PC-9 (cell line): ENCODE results near the gene AGBL2. TPM values are rescaled to one million over a fixed set of nuclear protein-coding genes. Genes with fewer than 3 reads are reported as not detected.
A peak's percentile ranks its signal among the peaks of the same experiment; 100 is the strongest.

Source experiments
- BruUV-seq: library from RNA; stranded (reverse); fragments of 400-500 nt; replicated peaks from 2 replicates; lab custom pipeline; 2021; lab: Mats Ljungman, UMichigan
- CTCF ChIA-PET: fragments of 300-600 bp; sonication (Branson Sonifier 250); formaldehyde crosslinking; loops from one replicate; lab custom pipeline; 2022; ENCODE audit warnings: antibody characterized with exemption; lab: Charles Lee
- POLR2A ChIA-PET: fragments of 300-600 bp; sonication (Branson Sonifier 250); formaldehyde crosslinking; loops from one replicate; lab custom pipeline; 2022; ENCODE audit warnings: antibody characterized with exemption; ENCODE audit not compliant: unreplicated experiment; lab: Charles Lee
- DNase-seq, 2 experiments: peaks; one replicate each; pipeline versions ENCODE4 v3.0.0 to v3.0.0-alpha.2; 2015 to 2022; ENCODE audit warnings: mixed read lengths in 1 of 2
- H2AFZ ChIP-seq: fragments of 200-600 bp; sonication (generic); 2 replicates; pipeline ENCODE4 v1.8.1; 2017; ENCODE audit warnings: antibody characterized with exemption
- H3F3A ChIP-seq: fragments of 200-600 bp; sonication (generic); 2 replicates; pipeline ENCODE4 v1.8.1; 2017; ENCODE audit warnings: antibody characterized with exemption, mild to moderate bottlenecking, low read depth; ENCODE audit not compliant: insufficient read depth
- H3K27ac ChIP-seq: fragments of 200-600 bp; sonication (generic); 2 replicates; pipeline ENCODE4 v1.6.1; 2016; ENCODE audit warnings: mixed run types
- H3K27me3 ChIP-seq: fragments of 200-600 bp; sonication (generic); 2 replicates; pipeline ENCODE4 v1.6.1; 2016; ENCODE audit warnings: low read depth, mixed run types; ENCODE audit not compliant: insufficient read depth
- H3K36me3 ChIP-seq: fragments of 200-600 bp; sonication (generic); 2 replicates; pipeline ENCODE4 v1.6.1; 2016; ENCODE audit warnings: low read depth, mixed run types
- H3K4me1 ChIP-seq: fragments of 200-600 bp; sonication (generic); replicated peaks from 2 replicates; pipeline ENCODE4 v1.6.1; 2016; ENCODE audit warnings: mixed run types; ENCODE audit not compliant: insufficient read depth
- H3K4me2 ChIP-seq: fragments of 200-600 bp; sonication (generic); 2 replicates; pipeline ENCODE4 v1.6.1; 2017; ENCODE audit warnings: mixed run types
- H3K4me3 ChIP-seq: fragments of 200-600 bp; sonication (generic); 2 replicates; pipeline ENCODE4 v1.6.1; 2016; ENCODE audit warnings: mixed run types
- H3K79me2 ChIP-seq: fragments of 200-600 bp; sonication (generic); 2 replicates; pipeline ENCODE4 v1.6.1; 2017; ENCODE audit warnings: low read depth, mixed run types
- H3K9me2 ChIP-seq: fragments of 200-600 bp; sonication (generic); 2 replicates; pipeline ENCODE4 v1.8.1; 2017; ENCODE audit warnings: mild to moderate bottlenecking; ENCODE audit not compliant: insufficient read depth
- H3K9me3 ChIP-seq: fragments of 200-600 bp; sonication (generic); 2 replicates; pipeline ENCODE4 v1.8.1; 2016; ENCODE audit warnings: low read depth; ENCODE audit not compliant: insufficient read depth
- H4K20me1 ChIP-seq: fragments of 200-600 bp; sonication (generic); 2 replicates; pipeline ENCODE4 v1.8.1; 2017; ENCODE audit not compliant: insufficient read depth
- CTCF ChIP-seq: fragments of 200-600 bp; sonication (generic); conservative IDR thresholded peaks from 2 replicates; pipeline ENCODE4 v1.6.1; 2017; ENCODE audit warnings: mixed run types, antibody characterized with exemption, mild to moderate bottlenecking, moderate library complexity
- EZH2 ChIP-seq: fragments of 200-600 bp; sonication (generic); IDR thresholded peaks from 2 replicates; pipeline ENCODE4 v1.8.0; 2017; ENCODE audit warnings: antibody characterized with exemption, low read depth
- intact Hi-C: fragments of 100-400 bp; cut with micrococcal nuclease; formaldehyde crosslinking; loops from one replicate; pipeline ENCODE4 v1.10.0; 2022; ENCODE audit not compliant: unreplicated experiment
- total RNA-seq: library from RNA; stranded (reverse); gene quantifications from 2 replicates; pipeline ENCODE4 v1.2.3, GENCODE V29; 2021

Gene AGBL2
- total RNA-seq, 1 experiment from 2014 or later = 13.1 TPM

GRCh38 chr11:47725442-47726117 lies 10.4 kb upstream of the AGBL2 start:
- DNase-seq = no peak
- no TSS peak for BruUV-seq
- ChIA-PET CTCF (interaction anchor here (0.6 kb wide), 1 partner anchor 70 kb away, joined by 3 read pairs; no protein-coding TSS in a partner anchor), POLR2A (no interaction called here)
- H3K9me3 ChIP-seq = no peaks in the 10 kb centered on the region
- H3K27ac ChIP-seq = no peak overlapping the region
- no peak overlapping the region for H3K4me3 ChIP-seq
- H3K4me1 ChIP-seq = no peaks in the 10 kb centered on the region
- no peaks in the 10 kb centered on the region for H3K9me2 ChIP-seq
- H3K36me3 ChIP-seq = peaks cover 64% of the 10 kb centered on the region
- H3F3A ChIP-seq = peaks cover 59% of the 10 kb centered on the region; the same call in 1 of the 2 replicates
- no peak overlapping the region for H3K4me2 ChIP-seq
- intact Hi-C loops = loop anchor here (10.0 kb wide), 1 partner anchor 89 kb away; no protein-coding TSS in a partner anchor
- no peak overlapping the region for H2AFZ ChIP-seq
- H4K20me1 ChIP-seq = peaks cover 40% of the 10 kb centered on the region
- H3K79me2 ChIP-seq = peaks cover 3% of the 10 kb centered on the region; the same call in 1 of the 2 replicates
- TF ChIP-seq CTCF (no peak), EZH2 (no peak)
- H3K27me3 ChIP-seq = no peaks in the 10 kb centered on the region

- peaks cover 71% of the 10 kb centered on the region for H3F3A ChIP-seq
- CTCF ChIA-PET = interaction anchor here (0.5 kb wide), 1 partner anchor 171 kb away, joined by 4 read pairs; no protein-coding TSS in a partner anchor
- H3K4me1 ChIP-seq = no peaks in the 10 kb centered on the region
- H3K27ac ChIP-seq = no peak overlapping the region
- H4K20me1 ChIP-seq = peaks cover 34% of the 10 kb centered on the region; the same call in 1 of the 2 replicates
- no peak overlapping the region for H2AFZ ChIP-seq
- POLR2A ChIA-PET = no interaction called here
- no peak for TF ChIP-seq CTCF
- TF ChIP-seq EZH2 = no peak
- H3K4me2 ChIP-seq = no peak overlapping the region
- no peaks in the 10 kb centered on the region for H3K27me3 ChIP-seq
- DNase-seq = peak in 1 of 2 experiments; percentile 68
- BruUV-seq = no TSS peak
- peaks cover 3% of the 10 kb centered on the region; the same call in 1 of the 2 replicates for H3K79me2 ChIP-seq
- intact Hi-C loops = loop anchor here (10.0 kb wide), 1 partner anchor 91 kb away; no protein-coding TSS in a partner anchor
- H3K36me3 ChIP-seq = peaks cover 60% of the 10 kb centered on the region
- no peaks in the 10 kb centered on the region for H3K9me2 ChIP-seq
- H3K4me3 ChIP-seq = no peak overlapping the region
- no peaks in the 10 kb centered on the region for H3K9me3 ChIP-seq
These were observed 9.0 kb upstream of the AGBL2 start for GRCh38 chr11:47724041-47724729.

GRCh38 chr11:47723041-47723440 lies 7.9 kb upstream of the AGBL2 start:
- intact Hi-C loops = loop anchor here (10.0 kb wide), 1 partner anchor 92 kb away; no protein-coding TSS in a partner anchor
- peaks cover 60% of the 10 kb centered on the region for H3K36me3 ChIP-seq
- H3F3A ChIP-seq = peaks cover 79% of the 10 kb centered on the region
- CTCF ChIA-PET = interaction anchor here (0.6 kb wide), 1 partner anchor 18 kb away, joined by 5 read pairs; no protein-coding TSS in a partner anchor
- no peaks in the 10 kb centered on the region for H3K9me3 ChIP-seq
- peaks cover 38% of the 10 kb centered on the region; the same call in 1 of the 2 replicates for H4K20me1 ChIP-seq
- H3K9me2 ChIP-seq = no peaks in the 10 kb centered on the region
- POLR2A ChIA-PET = no interaction called here
- no peak overlapping the region for H3K4me2 ChIP-seq
- DNase-seq = no peak
- H3K27me3 ChIP-seq = no peaks in the 10 kb centered on the region
- no peak overlapping the region for H2AFZ ChIP-seq
- no peak overlapping the region for H3K27ac ChIP-seq
- H3K79me2 ChIP-seq = 0 out of 2 replicates have a peak, but pooled peaks cover 3% of the 10 kb centered on the region
- H3K4me3 ChIP-seq = no peak overlapping the region
- BruUV-seq = no TSS peak
- no peak for TF ChIP-seq CTCF
- no peak for TF ChIP-seq EZH2
- H3K4me1 ChIP-seq = no peaks in the 10 kb centered on the region
